IPS-18c (cell line): ENCODE measurements around the gene UMAD1.
"Not testable (repeated sequence)": the region's sequence is repeated elsewhere in the genome, so short reads cannot be mapped to it uniquely, and the experiment has no call there.

Source experiments
- H3K4me3 ChIP-seq: 2 replicates; pipeline ENCODE4 v1.7.0; 2013; ENCODE audit warnings: low read depth, mild to moderate bottlenecking, low read length, moderate library complexity; ENCODE audit not compliant: insufficient read depth
- H3K9me3 ChIP-seq: one replicate; pipeline ENCODE4 v1.6.1; 2013; ENCODE audit warnings: mild to moderate bottlenecking, low read length, moderate library complexity; ENCODE audit not compliant: control insufficient read depth, insufficient read depth

The UMAD1 gene

DNA sequence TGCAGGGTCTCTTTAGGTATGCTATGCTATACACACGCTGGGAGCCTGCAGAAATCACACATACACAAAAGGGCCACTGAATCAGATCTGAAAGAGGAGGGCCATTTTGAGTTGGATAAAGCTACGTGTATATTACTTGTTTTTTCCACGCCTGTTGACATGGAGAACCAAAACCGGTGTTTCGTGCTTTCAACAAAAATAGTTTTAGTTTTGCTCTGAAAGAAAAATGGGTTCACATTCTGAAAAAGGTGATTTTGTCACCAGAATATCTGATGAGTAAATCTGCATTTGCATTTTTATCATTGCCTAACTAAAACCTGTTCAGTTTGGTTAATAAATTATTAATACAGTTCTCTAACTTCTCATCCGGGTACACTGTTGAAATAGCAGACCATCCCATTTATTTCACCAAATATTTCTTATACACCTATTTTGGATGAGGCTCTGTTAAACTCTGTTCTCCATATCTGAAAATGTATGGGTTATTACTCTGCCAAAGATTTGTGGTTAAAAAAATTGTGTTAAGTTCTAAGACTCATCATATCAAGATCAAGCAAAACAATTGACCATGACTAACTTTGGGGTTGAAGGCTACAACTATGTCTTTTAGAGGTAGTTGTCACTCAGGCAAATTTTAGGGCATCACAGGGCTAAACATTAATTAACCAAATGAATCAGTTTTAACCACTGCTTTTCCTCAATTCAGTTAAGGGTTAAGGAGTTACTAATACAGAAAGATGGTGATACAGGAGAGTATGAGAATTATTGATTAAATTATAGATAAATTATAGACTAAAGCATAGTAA is 179.1 kb downstream of the UMAD1 start:
- Histone ChIP-seq H3K9me3 (no peaks in the 10 kb centered on the region), H3K4me3 (no peak overlapping the region)

DNA sequence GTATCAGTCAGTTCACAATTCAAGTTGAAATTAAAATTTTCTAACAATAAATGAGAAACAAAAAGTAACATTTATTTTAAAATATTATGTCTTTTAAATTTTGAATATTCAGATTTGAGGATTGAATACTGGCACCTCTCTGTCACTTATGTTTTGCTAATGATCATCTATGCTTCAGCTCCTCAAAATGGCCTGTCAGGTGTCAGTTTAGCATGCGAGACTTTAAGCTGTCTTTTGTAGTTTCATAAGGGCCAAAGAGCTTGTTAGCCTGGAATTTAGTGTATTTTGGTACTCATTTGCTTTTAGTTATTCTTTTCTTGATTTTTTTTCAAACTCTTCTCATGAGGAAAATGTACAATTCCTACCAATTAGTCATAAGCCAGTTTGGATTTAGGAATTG is 179.9 kb downstream of the UMAD1 start:
- no peaks in the 10 kb centered on the region for H3K9me3 ChIP-seq
- no peak overlapping the region for H3K4me3 ChIP-seq

DNA sequence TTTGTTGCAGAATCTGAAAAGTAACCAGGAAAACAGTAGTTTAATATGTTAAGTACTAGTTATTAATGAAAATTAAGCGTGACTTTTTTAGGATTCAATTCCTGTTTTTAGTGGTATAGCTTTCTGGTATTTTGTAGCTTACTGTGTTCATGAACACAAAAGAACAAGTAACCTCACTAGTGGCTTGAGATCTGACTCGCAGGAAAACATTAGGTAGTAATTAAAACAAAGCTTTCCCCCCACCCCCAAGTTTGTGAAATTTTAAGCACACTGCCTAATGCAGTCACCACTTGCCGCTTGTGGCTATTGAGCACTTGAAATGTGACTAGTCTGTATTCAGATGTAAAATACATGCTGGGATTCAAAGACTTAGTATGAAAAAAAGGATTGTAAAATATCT is 180.4 kb downstream of the UMAD1 start:
- Histone ChIP-seq H3K9me3 (no peaks in the 10 kb centered on the region), H3K4me3 (no peak overlapping the region)

DNA sequence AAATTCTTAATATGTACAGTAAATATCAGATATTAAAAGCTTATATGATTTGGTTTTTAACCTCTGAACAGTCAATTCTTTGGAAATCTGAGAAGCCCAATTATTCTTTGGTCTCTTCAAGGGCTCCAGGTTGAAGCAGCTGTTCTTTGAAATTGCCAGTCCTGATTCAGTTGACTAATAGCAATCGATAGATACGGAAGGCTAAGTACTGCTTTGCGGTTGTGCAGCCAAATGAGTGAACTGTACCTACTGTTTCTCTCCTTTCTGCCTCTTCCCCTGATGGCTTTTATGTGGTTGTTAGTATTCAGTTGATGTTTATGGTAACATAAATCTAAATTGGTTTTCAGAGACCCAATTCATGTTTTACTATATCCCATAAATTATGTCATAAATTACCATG is 181.0 kb downstream of the UMAD1 start:
- no peak overlapping the region for H3K4me3 ChIP-seq
- H3K9me3 ChIP-seq, result no peaks in the 10 kb centered on the region

DNA sequence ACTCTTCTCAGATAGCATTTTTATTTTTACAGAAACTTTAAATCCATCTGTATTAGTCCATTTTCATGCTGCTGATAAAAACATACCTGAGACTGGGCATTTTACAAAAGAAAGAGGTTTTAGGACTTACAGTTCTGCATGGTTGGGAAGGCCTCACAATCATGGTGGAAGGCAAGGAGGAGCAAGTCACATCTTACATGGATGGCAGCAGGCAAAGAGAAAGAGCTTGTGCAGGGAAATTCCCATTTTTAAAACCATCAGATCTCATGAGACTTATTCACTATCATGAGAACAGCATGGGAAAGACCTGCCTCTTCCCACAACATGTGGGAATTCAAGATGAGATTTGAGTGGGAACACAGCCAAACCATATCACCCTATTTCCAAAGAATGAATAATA is 184.7 kb downstream of the UMAD1 start:
- not testable (repeated sequence) for H3K4me3 ChIP-seq

DNA sequence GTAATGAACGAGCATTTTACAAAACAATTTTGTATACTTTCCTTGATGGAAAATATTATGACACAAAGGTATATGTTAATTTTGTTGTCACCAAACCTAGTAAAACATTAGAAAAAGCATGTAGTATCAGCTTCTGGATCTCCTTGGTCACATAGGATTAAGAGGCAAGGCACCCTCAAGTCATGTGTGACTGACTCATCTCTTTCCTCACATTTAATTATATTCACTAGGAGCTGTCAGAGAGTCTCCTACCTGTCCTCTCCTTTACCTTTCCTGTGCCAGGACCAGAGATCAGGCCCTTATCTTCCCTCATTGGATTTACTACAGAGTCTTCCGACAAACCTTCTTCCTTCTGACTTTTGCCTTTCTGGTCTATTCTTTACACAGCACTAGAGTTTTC is 189.1 kb downstream of the UMAD1 start:
- Histone ChIP-seq H3K9me3 (no peaks in the 10 kb centered on the region), H3K4me3 (no peak overlapping the region)

More for the DNA sequence above, 184.7 kb downstream of the UMAD1 start:
- not testable (repeated sequence) for H3K9me3 ChIP-seq

DNA sequence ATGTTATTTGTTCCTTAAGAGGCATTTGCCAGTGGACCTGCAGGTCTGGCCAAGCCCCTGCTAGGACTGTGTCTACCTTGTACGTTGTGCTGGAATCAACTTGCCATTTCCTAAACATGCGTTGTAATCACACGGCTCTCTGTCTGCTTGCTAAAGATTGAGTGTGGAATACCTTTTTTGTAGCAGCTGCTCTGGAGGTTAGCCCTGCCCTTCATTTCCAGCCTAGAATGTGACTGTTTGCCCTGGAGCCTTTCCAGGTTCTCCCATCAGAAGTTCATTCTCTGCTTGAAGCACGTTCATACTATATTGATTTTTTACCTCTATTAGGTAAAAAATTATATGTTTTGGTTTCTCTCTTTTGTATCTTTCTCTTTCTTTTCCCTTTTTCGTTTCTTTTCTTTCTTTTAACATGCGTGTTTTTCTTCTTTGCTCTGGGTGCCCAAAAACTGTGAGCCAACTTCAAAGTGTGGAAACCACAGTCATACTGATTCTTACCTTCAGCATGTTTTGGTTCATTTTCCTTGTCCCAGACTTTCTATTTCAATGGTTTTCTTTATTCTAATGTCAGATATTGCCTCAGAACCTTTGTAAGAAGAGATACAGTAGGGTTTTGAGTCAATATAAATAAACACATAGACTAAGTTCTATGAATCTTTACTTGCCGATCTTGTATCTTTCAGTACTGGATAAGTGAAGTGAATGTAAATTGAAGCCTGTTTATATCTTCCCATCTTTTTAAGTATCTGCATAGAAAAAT is 189.7 kb downstream of the UMAD1 start:
- H3K4me3 ChIP-seq, result no peak overlapping the region
- H3K9me3 ChIP-seq, result no peaks in the 10 kb centered on the region

DNA sequence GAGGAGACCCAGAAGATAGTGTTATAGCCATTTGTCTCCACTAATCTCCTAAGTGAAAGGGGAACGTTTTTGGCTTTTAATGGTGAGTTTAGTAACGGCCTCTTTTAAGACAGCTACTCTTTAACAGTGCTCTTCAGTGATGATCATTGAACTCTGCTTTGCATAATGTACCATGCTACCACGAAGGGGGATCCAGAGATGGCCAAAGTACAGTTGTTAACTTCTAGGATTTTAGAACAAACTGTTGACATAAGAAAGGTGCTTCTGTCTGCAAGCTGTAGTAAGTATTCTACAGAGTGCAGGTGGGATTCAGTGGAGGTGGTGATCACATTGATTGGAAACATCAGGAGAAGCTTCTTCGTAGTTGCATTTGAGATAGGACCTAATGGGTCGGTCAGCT is 192.0 kb downstream of the UMAD1 start:
- H3K9me3 ChIP-seq, result no peaks in the 10 kb centered on the region
- H3K4me3 ChIP-seq, result no peak overlapping the region

DNA sequence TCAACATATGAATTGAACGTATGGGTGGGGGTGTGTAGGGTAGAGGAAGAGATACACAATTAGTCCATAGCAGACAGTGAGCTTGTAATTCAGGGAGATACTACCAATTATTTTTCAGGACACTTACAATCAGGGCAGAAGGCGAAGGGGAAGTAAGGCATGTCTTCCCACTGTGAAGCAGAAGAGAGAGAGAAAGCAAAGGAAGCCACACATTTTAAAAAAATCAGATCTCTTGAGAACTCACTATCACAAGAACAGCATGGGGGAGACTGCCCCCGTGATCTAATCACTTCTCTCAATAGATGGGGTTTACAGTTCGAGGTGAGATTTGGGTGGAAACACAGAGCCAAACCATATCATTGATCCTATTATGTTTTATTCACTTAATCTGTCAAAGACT is 194.2 kb downstream of the UMAD1 start:
- H3K4me3 ChIP-seq, result no peak overlapping the region

DNA sequence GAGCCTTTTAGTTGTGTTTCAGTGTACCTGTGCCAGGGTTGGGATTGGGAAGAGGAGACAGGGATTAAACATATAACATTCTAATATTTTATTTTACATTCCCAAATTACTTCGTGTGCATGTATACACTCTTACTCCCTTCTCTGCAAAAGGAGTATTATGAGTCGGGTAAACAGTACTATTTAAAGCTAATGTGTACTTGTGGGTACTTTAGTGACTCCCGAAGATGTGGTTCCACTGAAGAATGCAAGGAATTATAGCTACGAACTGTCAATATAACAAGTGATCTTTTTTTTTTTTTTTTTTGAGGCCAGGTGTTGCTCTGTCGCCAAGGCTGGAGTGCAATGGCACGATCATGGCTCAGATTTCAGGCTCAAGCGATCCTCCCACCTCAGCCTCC is 200.5 kb downstream of the UMAD1 start:
- Histone ChIP-seq H3K4me3 (no peak overlapping the region), H3K9me3 (no peaks in the 10 kb centered on the region)

More for the DNA sequence above, 194.2 kb downstream of the UMAD1 start:
- no peaks in the 10 kb centered on the region for H3K9me3 ChIP-seq

DNA sequence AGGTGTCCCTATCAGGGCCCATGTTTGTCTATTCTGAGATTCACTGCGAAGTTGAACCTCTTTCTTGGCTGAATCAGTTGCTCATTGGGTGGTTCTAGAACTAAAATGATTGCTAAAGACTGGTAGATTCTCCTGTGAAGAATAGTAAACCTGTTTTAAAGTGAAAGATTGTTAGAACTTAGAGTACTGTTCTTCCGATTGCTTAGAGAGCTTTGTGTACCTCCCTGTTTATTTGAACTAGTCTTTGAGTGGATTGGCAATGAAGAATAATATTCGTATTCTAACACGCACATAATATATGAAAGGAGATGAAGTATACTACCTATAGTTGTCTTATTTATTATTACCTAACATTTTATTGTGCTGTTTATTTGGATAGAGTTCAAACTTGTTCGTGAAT is 202.7 kb downstream of the UMAD1 start:
- Histone ChIP-seq H3K4me3 (no peak overlapping the region), H3K9me3 (no peaks in the 10 kb centered on the region)

DNA sequence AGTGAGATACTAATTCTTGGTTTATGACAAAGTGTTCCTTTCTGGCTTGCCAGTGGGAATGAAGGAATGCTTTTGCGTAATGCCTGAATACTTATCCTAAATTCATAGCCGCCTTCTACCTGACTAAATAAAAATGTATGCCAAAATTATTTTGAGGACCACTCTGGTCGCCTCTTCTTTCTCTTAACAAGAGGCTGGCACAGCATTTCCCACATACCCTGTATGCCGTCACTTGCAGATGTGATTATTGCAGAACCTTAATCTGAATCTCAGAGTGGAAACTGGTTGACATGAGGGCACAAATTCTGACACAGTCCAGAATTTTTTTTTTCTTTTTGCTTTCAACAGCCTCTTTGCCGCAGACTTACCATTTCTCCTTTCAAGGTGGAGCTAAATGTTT is 203.4 kb downstream of the UMAD1 start:
- H3K9me3 ChIP-seq, result no peaks in the 10 kb centered on the region
- H3K4me3 ChIP-seq, result no peak overlapping the region

DNA sequence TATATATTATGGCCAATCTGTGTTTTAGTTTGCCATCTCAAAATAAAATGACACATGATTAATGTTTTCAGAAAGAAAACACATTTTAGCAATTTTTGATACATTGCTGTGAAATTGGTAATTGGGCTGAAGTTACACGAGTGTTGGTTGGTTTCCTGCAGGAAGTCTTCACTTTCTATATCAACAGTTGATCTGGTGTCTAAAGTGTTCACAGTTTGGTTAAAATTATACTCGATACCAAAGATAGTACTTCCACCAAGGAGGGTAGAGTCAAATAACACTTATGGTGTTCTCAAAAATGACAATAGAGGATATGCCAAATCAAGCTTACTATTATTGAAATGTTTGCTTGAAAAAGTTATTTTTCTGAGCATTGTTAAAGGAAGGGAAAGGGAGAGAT is 207.7 kb downstream of the UMAD1 start:
- H3K4me3 ChIP-seq, result no peak overlapping the region
- no peaks in the 10 kb centered on the region for H3K9me3 ChIP-seq

DNA sequence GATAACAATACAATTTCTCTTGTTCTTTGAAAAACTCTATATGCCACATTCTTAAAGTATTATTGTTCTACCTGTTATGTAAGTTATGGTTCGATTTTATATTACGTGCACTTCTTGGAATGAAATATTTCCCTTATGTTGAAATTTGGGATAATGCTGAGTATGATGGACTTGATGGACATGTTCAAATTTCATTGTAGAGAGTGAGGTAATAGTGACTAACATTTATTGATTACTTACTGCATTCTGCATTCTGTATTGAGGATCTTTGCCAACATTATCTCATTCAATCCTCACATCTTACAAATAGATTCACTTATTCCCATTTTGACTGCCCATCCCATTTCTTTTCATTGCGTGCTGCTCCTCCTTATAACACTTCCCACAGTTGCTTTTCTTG is 208.3 kb downstream of the UMAD1 start:
- no peaks in the 10 kb centered on the region for H3K9me3 ChIP-seq
- H3K4me3 ChIP-seq, result no peak overlapping the region

DNA sequence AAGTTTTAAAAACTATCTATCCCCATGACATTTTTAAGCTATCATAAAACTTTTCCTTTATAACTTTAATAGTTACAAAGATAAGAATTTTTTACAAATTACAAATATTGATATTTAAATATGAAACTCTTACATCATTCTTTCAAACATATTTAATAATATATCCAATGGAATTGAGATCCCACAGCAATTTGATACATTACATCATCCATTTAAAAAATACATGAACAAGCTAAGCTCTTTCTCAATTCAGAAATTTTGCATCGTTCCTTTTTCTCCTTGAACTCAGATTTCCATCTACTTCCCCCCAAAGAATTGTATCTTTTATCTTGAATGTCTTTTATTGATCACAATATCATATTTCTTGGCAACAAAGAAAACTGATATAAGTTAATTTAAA is 209.6 kb downstream of the UMAD1 start:
- Histone ChIP-seq H3K4me3 (no peak overlapping the region), H3K9me3 (no peaks in the 10 kb centered on the region)

DNA sequence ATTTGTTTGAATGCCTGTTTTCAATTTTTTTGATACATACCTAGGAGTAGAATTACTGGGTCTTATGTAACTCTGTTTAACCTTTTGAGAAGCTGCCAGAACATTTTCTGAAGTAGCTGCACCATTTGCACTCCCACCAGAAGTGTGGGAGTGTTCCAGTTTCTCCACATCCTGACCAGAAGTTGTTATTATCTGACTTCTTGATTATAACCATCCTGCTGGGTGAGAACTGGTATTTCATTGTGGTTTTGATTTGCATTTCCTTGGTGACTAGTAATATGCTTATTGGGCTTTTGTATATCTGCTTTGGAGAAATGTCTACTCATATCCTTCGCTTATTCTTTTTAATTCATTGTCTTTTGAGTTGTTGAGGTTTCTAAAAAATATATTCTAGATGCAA is 210.8 kb downstream of the UMAD1 start:
- H3K4me3 ChIP-seq, result no peak overlapping the region
- H3K9me3 ChIP-seq, result no peaks in the 10 kb centered on the region

DNA sequence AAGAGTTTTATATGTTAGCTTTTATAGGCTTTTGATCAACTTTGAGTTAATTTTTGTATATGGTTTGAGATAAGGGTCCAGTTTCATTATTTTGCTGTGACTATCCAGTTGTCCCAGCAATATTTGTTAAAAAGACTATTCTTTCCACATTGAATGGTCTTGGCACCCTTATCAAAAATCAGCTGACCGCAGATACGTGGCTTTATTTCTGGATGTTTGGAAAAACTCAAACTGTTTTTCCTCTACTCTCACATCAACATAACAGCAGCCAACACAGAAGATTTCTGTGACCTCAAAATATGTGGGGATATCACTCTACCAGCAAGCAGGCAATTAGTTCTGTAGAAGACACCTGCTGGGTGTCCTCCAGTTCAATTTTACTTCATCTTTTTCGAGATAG is 211.4 kb downstream of the UMAD1 start:
- no peaks in the 10 kb centered on the region for H3K9me3 ChIP-seq
- H3K4me3 ChIP-seq, result no peak overlapping the region

DNA sequence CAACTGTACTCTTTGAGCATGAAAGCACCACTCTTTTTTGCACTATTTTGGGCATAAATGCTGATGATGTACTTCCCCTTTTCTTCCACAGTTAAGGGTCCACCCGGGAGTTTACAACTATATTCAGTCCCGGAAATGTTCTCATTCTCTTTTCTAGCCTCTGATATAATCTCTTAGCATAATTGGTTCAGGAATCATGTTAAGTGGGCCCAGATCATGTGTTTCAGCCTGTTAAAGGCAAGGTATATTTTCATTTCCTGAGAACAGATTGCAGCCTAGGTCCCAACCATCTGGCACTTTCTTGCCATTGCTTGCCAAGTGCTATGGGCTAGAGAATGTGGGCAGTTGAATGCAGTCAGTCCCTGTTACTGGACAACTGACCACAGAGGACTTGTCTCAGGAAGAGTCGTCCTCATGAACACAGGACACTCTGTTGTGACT is 216.6 kb downstream of the UMAD1 start:
- H3K9me3 ChIP-seq, result no peaks in the 10 kb centered on the region
- no peak overlapping the region for H3K4me3 ChIP-seq
